NCI-H69 (cell line): ENCODE measurements around the gene KREMEN1.
A peak's percentile ranks its signal among the peaks of the same experiment; 100 is the strongest.
"Not testable (repeated sequence)": the region's sequence is repeated elsewhere in the genome, so short reads cannot be mapped to it uniquely, and the experiment has no call there.

Experiments
- DNase-seq: peaks from one replicate; lab custom pipeline; 2025; lab: John Stamatoyannopoulos, UW

The KREMEN1 gene

DNA sequence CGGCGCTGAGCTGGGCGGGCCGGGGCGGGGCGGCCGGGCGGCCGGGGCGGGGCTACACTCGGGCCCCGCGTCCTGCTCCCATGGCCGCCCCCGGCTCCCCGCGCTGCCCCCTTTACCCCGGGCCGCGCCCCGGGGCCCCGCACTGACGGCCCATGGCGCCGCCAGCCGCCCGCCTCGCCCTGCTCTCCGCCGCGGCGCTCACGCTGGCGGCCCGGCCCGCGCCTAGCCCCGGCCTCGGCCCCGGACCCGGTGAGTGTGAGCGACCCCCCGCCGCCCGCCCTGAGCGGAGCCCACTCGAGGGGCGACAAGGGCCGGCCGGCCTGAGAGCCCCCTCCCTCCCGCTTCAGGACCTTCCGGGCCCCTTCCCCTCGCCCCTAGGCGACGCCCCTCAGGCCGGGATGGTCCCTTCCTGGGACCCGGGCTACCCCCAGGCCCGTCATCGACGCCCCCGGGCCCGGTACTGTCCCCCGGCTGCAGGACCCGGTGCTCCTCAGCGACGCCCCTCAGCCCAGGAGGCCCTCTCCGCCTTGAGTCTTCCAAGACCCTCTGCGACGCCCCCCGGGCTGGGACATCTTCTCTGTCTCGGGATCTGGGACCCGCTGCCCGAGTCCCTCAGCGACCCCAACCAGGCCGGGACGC lies at the start of gene KREMEN1:
KREMEN1 (plus strand) TSS at position 57 of the 639 bp plus-strand sequence; CDS start at position 153, 96 bp downstream.
- DNase-seq, result no peak

GRCh38 chr22:29023172-29023796 lies 49.6 kb upstream of the KREMEN1 start:
- DNase-seq, result no peak

DNA sequence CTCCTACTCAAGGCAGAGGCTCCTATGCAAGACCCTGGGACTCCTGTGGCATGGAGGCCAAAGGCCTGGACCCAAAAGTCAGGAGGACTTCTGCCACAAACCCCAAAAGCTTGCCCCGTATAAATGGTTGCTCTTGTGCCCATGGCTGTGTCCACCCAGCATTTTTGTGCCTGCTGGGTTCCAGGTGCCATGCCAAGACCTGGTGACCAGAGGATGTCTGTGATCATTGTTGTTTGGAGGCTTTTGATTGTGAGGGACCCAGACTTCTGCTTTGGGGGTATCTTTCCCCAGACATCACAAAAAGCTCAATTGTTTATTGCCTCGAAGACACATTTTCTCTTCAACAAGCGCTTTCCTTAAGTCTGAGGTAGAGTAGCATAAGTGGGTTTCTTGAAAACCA lies 46.3 kb upstream of the KREMEN1 start:
- no peak for DNase-seq

DNA sequence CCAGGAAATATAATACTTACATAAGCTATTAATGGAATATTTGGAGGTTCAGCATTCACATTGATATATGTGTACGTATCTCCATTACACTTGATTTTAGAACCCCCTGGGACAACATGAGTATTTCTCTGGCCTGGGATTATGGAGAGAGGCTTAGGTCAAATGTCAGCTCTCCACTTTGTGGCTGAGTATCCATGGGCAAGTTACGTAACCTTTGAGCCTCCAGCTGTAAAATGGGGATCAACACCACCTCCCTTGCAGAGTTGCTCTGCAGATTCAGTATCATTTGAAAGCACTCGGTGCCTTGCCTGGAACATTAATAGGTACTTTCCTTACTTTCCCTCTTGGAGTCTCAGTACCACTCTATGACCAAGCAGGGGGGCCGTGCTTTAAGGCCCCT lies 44.4 kb upstream of the KREMEN1 start:
- no peak for DNase-seq

- DNase-seq, result peak; percentile 48
Observed at GRCh38 chr22:29029202-29030000, 43.4 kb upstream of the KREMEN1 start.

GRCh38 chr22:29030016-29030617 lies 42.7 kb upstream of the KREMEN1 start:
- peak; percentile 93 for DNase-seq

DNA sequence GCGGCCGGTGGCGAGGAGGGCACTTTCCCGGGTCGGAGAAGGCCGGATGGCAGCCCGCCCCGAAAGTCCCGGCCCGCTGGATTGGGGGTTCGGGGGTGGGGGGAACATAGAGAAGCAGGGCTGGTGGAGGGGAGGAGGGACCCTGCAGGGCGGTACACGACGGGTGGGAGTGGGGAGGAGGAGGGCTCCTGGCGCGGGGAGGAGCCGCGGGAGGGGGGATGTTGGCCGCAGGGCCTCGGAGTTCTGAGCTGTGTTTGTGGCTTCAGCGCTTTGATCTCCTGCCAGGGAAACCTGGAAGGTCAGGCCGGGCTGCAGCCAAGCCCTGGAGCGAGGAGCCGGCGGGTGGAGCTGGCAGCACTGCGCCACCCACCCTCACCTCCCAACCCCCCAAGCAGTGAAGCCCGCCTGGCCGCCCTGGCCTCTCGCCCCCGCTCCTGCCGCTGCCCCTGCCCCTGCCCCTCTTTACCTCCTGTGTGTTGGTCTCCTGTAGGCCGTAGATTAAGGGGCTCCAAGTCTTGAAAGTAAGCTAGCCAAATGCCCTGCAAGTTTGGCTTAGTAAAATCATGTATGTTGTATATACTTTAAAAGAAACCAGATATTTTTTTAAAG lies 42.1 kb upstream of the KREMEN1 start:
- DNase-seq, result peak; percentile 97

DNA sequence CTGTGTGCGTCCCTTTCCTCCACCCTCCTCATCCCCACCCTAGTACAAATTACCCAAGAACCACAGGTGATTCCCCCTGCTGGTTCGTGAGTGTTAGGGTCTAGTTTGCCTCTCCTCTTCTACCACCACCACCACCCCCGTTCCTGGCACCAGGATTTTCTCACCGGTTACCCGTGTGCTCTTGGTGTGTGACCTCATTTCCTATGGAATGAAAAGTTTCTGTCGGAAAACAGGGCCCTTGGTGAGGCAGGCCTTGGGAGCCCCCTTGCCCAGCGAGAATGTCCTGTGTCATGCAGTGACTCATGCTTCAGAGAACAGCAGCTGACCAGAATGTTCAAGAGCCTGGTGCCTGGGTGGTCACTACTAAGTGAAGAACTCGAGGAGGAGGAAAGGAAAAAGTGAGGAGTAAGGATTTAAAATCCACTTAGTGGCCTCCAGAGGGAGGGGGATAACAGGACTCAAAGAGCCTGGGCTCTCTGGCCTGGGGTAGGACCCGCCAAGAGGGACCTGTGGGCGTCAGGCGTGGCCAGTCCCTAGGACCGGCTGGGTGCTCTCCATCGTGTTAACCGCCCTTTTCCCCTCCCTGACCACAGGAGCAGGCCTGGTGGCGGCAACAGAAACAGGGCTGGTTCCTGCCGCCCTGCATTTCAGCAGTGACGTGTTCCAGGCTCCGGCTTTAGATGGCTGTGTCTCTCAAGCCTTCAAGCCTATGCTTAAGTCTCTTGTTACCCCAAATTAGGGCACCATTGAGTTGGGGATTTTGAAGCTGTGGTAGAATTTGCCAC lies 41.4 kb upstream of the KREMEN1 start:
- peak; percentile 71 for DNase-seq

- DNase-seq, result peak; percentile 44
Observed at GRCh38 chr22:29032014-29032475, 40.8 kb upstream of the KREMEN1 start.

GRCh38 chr22:29032584-29032983 lies 40.3 kb upstream of the KREMEN1 start:
- DNase-seq, result peak; percentile 83

DNA sequence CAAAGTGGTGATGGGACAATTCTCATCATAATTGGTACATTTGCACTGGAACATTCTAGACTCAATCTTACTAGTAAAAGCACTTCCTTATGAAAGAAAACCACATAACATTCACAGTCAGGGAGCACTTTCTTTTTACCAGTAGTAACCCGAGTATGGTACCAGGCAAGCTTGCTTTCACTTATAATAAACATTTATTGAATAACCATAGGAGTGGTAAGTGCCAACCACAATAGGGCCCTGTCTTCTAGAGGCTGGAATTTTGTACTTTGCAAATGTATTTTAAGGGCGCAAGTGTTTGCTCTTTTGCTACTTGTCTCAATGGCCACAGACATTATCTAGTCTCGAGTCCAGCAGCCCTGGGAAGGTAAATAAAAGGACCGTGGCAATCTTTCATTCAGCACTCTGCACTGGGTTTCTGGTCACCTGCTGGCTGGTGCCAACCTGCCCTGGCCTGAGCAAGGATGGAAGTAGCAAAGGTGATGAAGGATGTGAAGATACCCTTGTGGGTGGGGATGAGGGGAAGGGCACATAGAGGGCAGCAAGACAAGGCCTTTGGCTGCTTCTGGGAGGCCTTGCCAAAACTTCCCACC lies 35.4 kb upstream of the KREMEN1 start:
- DNase-seq, result peak; percentile 40

GRCh38 chr22:29039148-29039547 lies 33.7 kb upstream of the KREMEN1 start:
- peak; percentile 63 for DNase-seq

GRCh38 chr22:29039684-29040083 lies 33.2 kb upstream of the KREMEN1 start:
- not testable (repeated sequence) for DNase-seq

DNA sequence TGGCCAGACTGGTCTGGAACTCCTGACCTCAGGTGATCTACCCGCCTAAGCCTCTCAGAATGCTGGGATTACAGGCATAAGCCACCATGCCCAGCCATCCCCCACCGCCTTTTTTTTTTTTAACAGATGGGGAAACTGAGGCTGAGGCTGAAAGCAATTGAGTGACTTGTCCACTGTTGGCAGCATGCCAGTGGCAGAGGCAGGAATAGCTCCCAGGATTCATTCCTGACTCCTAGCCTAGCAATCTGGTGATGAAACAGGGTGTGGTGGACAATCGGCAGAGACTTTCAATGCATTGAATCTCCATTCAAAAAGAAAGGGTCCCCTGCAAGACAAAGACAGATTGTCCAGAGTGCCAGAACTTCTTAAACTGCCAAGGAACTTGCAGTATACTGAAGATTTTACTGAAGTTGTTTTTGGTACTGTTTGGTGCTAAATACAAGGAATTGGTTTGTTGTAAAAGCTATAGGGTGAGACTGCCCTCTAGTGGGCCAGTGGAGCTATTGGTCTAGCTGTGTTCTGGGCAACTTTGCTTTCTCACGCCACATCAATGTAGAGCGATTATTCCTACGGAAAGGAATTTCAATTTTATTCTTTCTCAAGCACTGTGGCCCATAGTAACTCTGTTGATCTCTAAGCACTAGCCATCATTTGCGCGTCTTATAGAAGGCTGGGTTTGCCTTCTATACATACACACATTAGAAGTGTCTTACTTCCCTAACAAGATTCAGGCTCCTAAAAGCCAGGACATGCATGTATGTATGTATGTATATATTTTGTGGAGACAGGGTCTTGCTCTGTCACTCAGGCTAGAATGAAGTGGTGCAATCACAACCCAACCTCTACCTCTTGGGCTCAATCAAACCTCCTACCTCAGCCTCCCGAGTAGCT lies 32.2 kb upstream of the KREMEN1 start:
- peak; percentile 78 for DNase-seq

GRCh38 chr22:29041408-29041807 lies 31.4 kb upstream of the KREMEN1 start:
- no peak for DNase-seq

- no peak for DNase-seq
Observed at GRCh38 chr22:29043906-29044575, 28.8 kb upstream of the KREMEN1 start.

DNA sequence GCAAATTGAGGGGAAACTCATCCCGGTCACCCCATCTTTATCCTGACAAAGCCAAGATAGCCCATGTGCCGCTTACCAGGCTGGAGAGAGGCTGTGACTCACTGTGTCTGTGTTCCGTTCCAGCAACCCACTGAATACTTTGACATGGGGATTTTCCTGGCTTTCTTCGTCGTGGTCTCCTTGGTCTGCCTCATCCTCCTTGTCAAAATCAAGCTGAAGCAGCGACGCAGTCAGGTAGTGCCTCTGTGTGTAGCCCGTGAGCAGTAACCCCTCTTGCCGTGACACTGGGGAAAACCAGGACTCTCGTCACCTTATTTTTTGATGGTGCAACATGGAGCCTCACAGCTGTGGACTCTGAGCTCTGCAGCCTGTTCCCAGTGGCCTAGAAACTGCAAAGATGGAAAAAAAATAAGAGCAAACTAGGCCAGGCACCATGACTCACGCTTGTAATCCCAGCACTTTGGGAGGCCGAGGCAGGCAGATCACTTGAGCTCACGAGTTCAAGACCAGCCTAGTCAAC lies 28.1 kb upstream of the KREMEN1 start:
- DNase-seq, result no peak

- no peak for DNase-seq
Observed at GRCh38 chr22:29048822-29049654, 23.8 kb upstream of the KREMEN1 start.
